Measurements from ENCODE around the gene ITIH2.

Gene ITIH2

DNA sequence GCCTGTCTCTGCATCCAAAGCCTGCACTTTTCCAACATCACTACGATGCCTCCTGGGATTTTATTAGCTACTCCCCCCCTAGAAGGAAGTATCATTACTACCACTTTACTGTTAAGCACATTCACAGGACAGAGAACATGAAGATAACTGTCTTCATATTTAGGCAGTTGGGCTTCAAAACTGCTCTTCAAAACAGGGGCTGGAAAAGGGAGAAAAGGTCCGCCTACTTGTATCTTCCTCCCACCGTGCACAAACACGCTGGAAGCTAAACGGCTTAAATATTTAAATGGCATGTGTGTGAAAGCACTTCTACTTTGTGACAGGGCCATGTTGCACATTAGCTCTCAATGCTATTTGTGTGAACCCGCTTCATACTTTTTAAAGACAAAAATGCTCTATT, 37.3 kb upstream of the ITIH2 start:
- no peaks in the 10 kb centered on the region for H3K9me3 ChIP-seq
- no peak overlapping the region for H3K4me3 ChIP-seq (ENCODE audit: low read depth, low read length)
- H3K4me1 ChIP-seq, result no peaks in the 10 kb centered on the region
- H3K36me3 ChIP-seq, result no peaks in the 10 kb centered on the region
- TF ChIP-seq, protein P1, sequence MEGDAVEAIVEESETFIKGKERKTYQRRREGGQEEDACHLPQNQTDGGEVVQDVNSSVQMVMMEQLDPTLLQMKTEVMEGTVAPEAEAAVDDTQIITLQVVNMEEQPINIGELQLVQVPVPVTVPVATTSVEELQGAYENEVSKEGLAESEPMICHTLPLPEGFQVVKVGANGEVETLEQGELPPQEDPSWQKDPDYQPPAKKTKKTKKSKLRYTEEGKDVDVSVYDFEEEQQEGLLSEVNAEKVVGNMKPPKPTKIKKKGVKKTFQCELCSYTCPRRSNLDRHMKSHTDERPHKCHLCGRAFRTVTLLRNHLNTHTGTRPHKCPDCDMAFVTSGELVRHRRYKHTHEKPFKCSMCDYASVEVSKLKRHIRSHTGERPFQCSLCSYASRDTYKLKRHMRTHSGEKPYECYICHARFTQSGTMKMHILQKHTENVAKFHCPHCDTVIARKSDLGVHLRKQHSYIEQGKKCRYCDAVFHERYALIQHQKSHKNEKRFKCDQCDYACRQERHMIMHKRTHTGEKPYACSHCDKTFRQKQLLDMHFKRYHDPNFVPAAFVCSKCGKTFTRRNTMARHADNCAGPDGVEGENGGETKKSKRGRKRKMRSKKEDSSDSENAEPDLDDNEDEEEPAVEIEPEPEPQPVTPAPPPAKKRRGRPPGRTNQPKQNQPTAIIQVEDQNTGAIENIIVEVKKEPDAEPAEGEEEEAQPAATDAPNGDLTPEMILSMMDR (IDR thresholded peaks at IDR 0.05; ENCODE audit: low read depth, low read length), result no peak
- H3K27me3 ChIP-seq, result peaks cover 36% of the 10 kb centered on the region
- DNase-seq, result no peak

GRCh38 chr10:7666253-7667023, 36.7 kb upstream of the ITIH2 start, which contains the start of gene ITIH5:
Gene ITIH5 (minus strand): TSS chr10:7666966. CDS start chr10:7666892, 74 bp downstream.
- H3K9me3 ChIP-seq, result no peaks in the 10 kb centered on the region
- H3K36me3 ChIP-seq, result no peaks in the 10 kb centered on the region
- H3K4me1 ChIP-seq, result no peaks in the 10 kb centered on the region
- H3K27me3 ChIP-seq, result peaks cover 34% of the 10 kb centered on the region
- H3K4me3 ChIP-seq (ENCODE audit: low read depth, low read length), result no peak within 1 kb of the TSS
- TF ChIP-seq, protein P1 (IDR thresholded peaks at IDR 0.05; ENCODE audit: low read depth, low read length), result no peak
- DNase-seq, result no peak

DNA sequence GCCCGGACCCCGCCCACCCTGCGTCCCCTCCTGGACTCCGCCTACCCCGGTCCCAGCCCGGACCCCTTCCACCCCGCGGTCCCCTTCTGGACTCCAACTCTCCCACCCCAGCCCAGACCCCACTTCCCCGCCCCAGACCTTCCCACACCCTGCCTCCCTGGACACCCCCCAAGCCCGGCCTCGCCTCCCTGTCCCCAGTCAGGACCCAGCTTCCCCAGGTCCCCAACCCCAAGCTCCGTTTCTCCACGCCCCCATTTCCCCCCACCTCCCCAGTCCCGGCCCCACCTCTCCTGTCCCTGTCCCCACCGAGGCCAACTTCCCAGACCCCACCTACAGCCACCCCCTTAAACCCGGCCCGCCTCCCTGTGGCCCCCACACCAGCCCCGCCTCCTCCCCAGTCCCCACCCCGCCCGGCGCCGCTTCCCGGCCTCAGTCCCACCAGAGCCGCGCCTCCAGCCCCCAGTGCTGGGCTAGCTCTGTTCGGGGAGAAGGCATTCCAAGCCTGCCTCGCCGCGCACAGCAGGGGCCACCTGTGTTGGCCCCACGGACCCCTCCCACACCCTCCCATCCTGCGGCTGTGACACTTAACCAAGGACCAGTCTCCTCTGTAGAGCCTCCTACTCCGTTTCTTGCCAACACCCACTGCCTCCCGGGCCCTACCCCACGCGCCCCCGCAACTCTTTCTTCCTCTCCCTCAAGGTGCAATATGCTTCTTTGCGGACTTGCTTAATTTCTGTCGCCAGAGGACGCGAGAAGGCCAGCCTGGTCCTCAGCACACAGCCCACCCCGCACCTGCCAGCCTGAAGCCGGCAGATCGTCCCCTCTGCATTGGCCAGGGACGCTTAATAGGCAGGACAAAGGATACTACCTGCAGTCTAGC, 35.6 kb upstream of the ITIH2 start:
- Histone ChIP-seq H3K4me1 (no peaks in the 10 kb centered on the region), H3K9me3 (no peaks in the 10 kb centered on the region), H3K27me3 (peaks cover 37% of the 10 kb centered on the region), H3K4me3 (ENCODE audit: low read depth, low read length) (no peak overlapping the region), H3K36me3 (no peaks in the 10 kb centered on the region)
- TF ChIP-seq, protein P1 (IDR thresholded peaks at IDR 0.05; ENCODE audit: low read depth, low read length), result no peak
- DNase-seq, result no peak

DNA sequence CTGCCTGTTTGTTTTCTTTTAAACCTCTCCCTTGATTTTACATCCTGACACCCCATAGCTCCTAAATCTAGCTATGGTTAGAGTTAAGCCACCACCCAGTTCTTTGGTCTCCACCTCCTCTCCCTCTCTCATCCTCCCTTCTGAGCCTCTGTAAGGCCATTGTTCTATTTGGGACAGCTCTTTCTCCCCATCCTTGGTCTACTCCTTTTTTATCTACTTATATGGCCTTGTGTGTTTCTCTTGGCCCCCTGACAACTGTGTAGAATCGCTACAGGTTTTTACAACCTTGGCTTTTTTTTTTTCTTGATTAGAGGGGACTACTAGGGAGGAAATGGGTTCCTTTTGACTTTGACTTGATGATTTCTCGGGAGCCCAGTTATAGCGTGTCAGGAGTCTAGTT, 33.0 kb upstream of the ITIH2 start:
- TF ChIP-seq, protein P1 (IDR thresholded peaks at IDR 0.05; ENCODE audit: low read depth, low read length), result no peak
- DNase-seq, result no peak
- Histone ChIP-seq H3K9me3 (no peaks in the 10 kb centered on the region), H3K4me3 (ENCODE audit: low read depth, low read length) (no peak overlapping the region), H3K36me3 (no peaks in the 10 kb centered on the region), H3K4me1 (no peaks in the 10 kb centered on the region), H3K27me3 (peaks cover 31% of the 10 kb centered on the region)

GRCh38 chr10:7672341-7673134, 30.6 kb upstream of the ITIH2 start:
- H3K9me3 ChIP-seq, result no peaks in the 10 kb centered on the region
- no peak for DNase-seq
- peaks cover 18% of the 10 kb centered on the region for H3K27me3 ChIP-seq
- no peaks in the 10 kb centered on the region for H3K36me3 ChIP-seq
- TF ChIP-seq, protein P1 (IDR thresholded peaks at IDR 0.05; ENCODE audit: low read depth, low read length), result no peak
- no peak overlapping the region for H3K4me3 ChIP-seq (ENCODE audit: low read depth, low read length)
- H3K4me1 ChIP-seq, result no peaks in the 10 kb centered on the region

All from BE2C (cell line).